GM12878 (cell line): ENCODE measurements around the gene BNC2. TPM values are rescaled to one million over a fixed set of nuclear protein-coding genes. Genes with fewer than 3 reads are reported as not detected.

Source experiments
- BCLAF1 ChIP-seq: fragments of 450-650 bp; IDR thresholded peaks from 2 replicates; pipeline ENCODE4 v1.6.1; 2017; ENCODE audit warnings: antibody characterized with exemption, mild to moderate bottlenecking, moderate library complexity
- EGR1 ChIP-seq, 2 experiments: IDR thresholded peaks; 1 replicate in 1 of 2; 2 replicates in 1 of 2; pipeline ENCODE4 v1.6.1; 2011 to 2012; ENCODE audit warnings: low read depth in 2 of 2, low read length in 2 of 2, borderline replicate concordance in 1 of 2, mild to moderate bottlenecking in 1 of 2, moderate library complexity in 1 of 2
- HDAC2 ChIP-seq: fragments of 200-600 bp; sonication (generic); IDR thresholded peaks from 2 replicates; pipeline ENCODE4 v1.6.1; 2017
- IRF3 ChIP-seq: fragments of 450-650 bp; IDR thresholded peaks from 2 replicates; pipeline ENCODE4 v1.6.1; 2014; ENCODE audit warnings: mild to moderate bottlenecking
- KDM1A ChIP-seq: fragments of 200-600 bp; sonication (generic); IDR thresholded peaks from 2 replicates; pipeline ENCODE4 v1.6.1; 2016; ENCODE audit warnings: borderline replicate concordance
- RFX5 ChIP-seq: IDR thresholded peaks from 2 replicates; pipeline ENCODE4 v1.6.1; 2011; ENCODE audit warnings: low read depth, low read length, improper control_type of control experiment
- SMC3 ChIP-seq: IDR thresholded peaks from 2 replicates; pipeline ENCODE4 v1.6.1; 2011; ENCODE audit warnings: low read length, improper control_type of control experiment, borderline replicate concordance
- SP1 ChIP-seq: IDR thresholded peaks from one replicate; pipeline ENCODE4 v1.6.1; 2011; ENCODE audit warnings: low read depth, low read length
- TCF3 ChIP-seq: IDR thresholded peaks from 2 replicates; pipeline ENCODE4 v1.6.1; 2012; ENCODE audit warnings: low read depth, mild to moderate bottlenecking, low read length, borderline replicate concordance; ENCODE audit not compliant: insufficient read depth
- USF2 ChIP-seq: IDR thresholded peaks from 2 replicates; pipeline ENCODE4 v1.6.1; 2011; ENCODE audit warnings: low read depth, low read length, improper control_type of control experiment, borderline replicate concordance
- YBX1 ChIP-seq: fragments of 450-650 bp; IDR thresholded peaks from 2 replicates; pipeline ENCODE4 v1.6.1; 2016; ENCODE audit warnings: antibody characterized with exemption
- polyA plus RNA-seq, 11 experiments: library from polyadenylated mRNA; depleted of rRNA in 4 of 11; unstranded in 6 of 11; stranded (reverse) in 5 of 11; fragments of >200 nt; fragmentation: Nextera tagmentation in 4 of 11; fragmentation: Illumina TruSeq in 1 of 11; extraction: Ambion mirVana in 4 of 11; extraction: Trizol in 1 of 11; gene quantifications; 1 replicate in 1 of 11; 2 replicates in 10 of 11; pipeline versions ENCODE4 v1.2.1 to v1.2.3, GENCODE V29; 2011 to 2016; ENCODE audit warnings: inconsistent platforms in 2 of 11, missing spikeins in 2 of 11, low read depth in 1 of 11
- total RNA-seq, 4 experiments: library from RNA; depleted of rRNA in 3 of 4; stranded (reverse); fragments of >200 nt in 3 of 4; fragmentation: Illumina TruSeq in 1 of 4; extraction: Trizol in 1 of 4; gene quantifications; 2 replicates each; pipeline versions ENCODE4 v1.2.1 to v1.2.3, GENCODE V29; 2013 to 2021

The BNC2 gene
- total and polyA plus RNA-seq, 10 of the 15 experiments (the other 5 are each of a cell fraction or from before 2014, with no cell fraction given), result 0.05 to 14.5 (median 0.26) TPM

- no peak for TF ChIP-seq USF2
- TF ChIP-seq YBX1, result no peak
- no peak for TF ChIP-seq EGR1 (IDR thresholded peaks at IDR 0.05; ENCODE audit: borderline replicate concordance in 1 of 2, low read depth in 2 of 2, low read length in 2 of 2)
- TF ChIP-seq SMC3, result no peak
- TF ChIP-seq TCF3, result no peak
- TF ChIP-seq HDAC2, result no peak
- no peak for TF ChIP-seq RFX5
- TF ChIP-seq SP1, result no peak
- no peak for TF ChIP-seq IRF3
- TF ChIP-seq KDM1A, result no peak
- TF ChIP-seq BCLAF1, result no peak
These were observed 198.0 kb downstream of the BNC2 start (continued) for GRCh38 chr9:16672501-16672900.
